Upper lobe of right lung (tissue), 1 donor: ENCODE measurements around the gene GNAI2. TPM values are rescaled to one million over a fixed set of nuclear protein-coding genes. Genes with fewer than 3 reads are reported as not detected.

Experiments
- ATAC-seq: fragments of 200-7000 bp; cut with Tn5 transposase; one replicate; pipeline ENCODE4 v1.9.1; 2020; ENCODE audit warnings: mild to moderate bottlenecking, moderate library complexity
- DNase-seq: peaks from one replicate; pipeline ENCODE4 v3.0.0-alpha.2; 2020
- H3K27ac ChIP-seq: fragments of 200-600 bp; one replicate; pipeline ENCODE4 v1.8.0; 2022
- H3K27me3 ChIP-seq: fragments of 200-600 bp; one replicate; pipeline ENCODE4 v1.8.0; 2022; ENCODE audit warnings: mild to moderate bottlenecking
- H3K36me3 ChIP-seq: fragments of 200-600 bp; one replicate; pipeline ENCODE4 v1.8.0; 2022
- H3K4me1 ChIP-seq: fragments of 200-600 bp; one replicate; pipeline ENCODE4 v1.8.0; 2022
- H3K4me3 ChIP-seq: fragments of 200-600 bp; one replicate; pipeline ENCODE4 v1.8.0; 2022; ENCODE audit warnings: mild to moderate bottlenecking
- H3K9me3 ChIP-seq: fragments of 200-600 bp; one replicate; pipeline ENCODE4 v1.8.0; 2022
- CTCF ChIP-seq: fragments of 200-600 bp; IDR thresholded peaks from one replicate; pipeline ENCODE4 v1.8.0; 2022; ENCODE audit warnings: antibody characterized with exemption
- intact Hi-C: fragments of 100-400 bp; cut with DNase I; formaldehyde crosslinking; loops from one replicate; pipeline ENCODE4 v1.11.0; 2022
- total RNA-seq: library from RNA; stranded (reverse); fragmentation: NEBNext Ultra II Directional; extraction: Animal tissue kit (Norgen Biotek cat#: 25700); gene quantifications from one replicate; pipeline ENCODE4 v1.2.1, GENCODE V29; 2021
- donor health status: DM: no; HTN: yes; CAD: no; lungs with severe emphysema.

GNAI2 gene
- total RNA-seq, 1 donor from 2014 or later, result 321 TPM

DNA sequence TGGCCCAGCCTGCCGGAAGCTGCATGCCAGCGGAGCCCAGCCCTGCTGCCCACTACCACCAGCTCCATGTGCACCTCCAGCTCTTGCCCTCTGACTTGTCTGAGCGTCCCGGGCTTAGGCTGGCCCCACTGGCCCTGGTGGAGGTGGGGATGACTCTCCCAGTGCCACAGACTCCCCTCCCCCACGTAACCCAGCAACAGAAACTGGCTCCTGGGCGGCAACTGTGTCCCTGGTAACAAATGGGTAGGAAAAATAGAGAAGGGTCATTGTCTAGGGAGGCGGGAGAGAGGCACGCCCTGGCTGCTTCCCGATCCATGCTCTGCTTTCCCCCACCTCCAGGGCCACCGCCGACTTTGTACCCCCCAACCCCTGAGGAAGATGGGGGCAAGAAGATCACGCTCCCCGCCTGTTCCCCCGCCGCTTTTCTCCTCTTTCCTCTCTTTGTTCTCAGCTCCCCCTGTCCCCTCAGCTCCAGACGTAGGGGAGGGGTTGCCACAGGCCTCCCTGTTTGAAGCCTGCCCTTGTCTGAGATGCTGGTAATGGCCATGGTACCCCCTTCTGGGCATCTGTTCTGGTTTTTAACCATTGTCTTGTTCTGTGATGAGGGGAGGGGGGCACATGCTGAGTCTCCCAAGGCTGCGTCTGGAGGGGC lies 22.2 kb downstream of the GNAI2 start:
- Histone ChIP-seq H3K36me3 (peaks cover 60% of the 10 kb centered on the region), H3K27me3 (no peaks in the 10 kb centered on the region), H3K27ac (peak overlapping the region; percentile 96), H3K9me3 (no peaks in the 10 kb centered on the region), H3K4me1 (peaks cover 34% of the 10 kb centered on the region), H3K4me3 (no peak overlapping the region)
- DNase-seq, result no peak
- intact Hi-C loops, result no loop called here
- TF ChIP-seq CTCF, result no peak
- ATAC-seq, result no peak

GRCh38 chr3:50258979-50259378 lies 23.0 kb downstream of the GNAI2 start:
- DNase-seq (no peak), ATAC-seq (no peak)
- Histone ChIP-seq H3K4me3 (no peak overlapping the region), H3K4me1 (peaks cover 40% of the 10 kb centered on the region), H3K27ac (peak overlapping the region; percentile 96), H3K27me3 (no peaks in the 10 kb centered on the region), H3K9me3 (no peaks in the 10 kb centered on the region), H3K36me3 (peaks cover 51% of the 10 kb centered on the region)
- TF ChIP-seq CTCF, result no peak
- intact Hi-C loops, result no loop called here

GRCh38 chr3:50259432-50260026 lies 23.5 kb downstream of the GNAI2 start:
- peaks cover 40% of the 10 kb centered on the region for H3K4me1 ChIP-seq
- ATAC-seq, result no peak

DNA sequence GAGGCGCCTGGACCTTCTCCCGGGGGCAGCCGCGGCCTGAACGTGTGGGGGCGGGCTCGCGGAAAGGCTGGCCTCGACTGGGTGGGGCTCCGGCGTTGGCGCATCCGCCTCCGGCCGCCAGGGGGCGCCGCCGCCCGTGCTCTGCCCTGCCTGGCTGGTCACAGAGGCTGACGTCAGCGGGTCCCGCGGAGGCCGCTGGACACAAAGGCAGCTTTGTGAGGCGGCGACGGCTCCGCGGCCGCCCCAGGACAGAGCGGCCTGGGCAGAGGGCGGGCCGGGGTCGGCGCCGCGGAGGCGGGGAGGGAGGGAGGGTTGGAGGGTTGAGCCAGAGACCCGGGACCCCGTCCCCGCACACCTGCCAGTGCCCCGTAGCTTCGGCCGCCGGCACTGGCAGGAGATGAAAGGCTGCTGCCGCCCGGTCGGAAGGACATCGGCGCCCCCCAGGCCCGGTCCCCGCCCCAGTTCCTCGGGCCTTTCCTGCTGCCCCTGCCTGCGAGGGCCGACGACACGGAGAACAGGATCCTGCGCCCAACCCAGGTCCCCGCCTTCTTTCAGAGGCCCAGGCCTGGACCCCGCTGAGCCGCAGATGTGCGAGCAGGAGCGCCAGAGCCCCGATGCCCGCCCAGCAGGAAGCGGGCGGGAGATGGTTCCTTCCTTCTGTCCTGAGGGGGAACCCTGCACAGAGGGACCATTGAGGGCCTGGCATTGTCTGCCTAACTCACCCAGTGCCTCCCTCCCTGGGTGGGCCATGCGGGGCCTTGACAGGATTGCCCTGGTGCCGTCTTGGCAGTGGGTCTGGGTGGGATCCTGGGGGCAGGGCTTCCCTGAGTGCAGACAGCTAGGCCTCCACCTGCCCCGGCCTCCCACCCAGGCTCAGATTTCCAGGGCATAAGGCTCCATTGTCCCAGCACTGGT lies 24.3 kb downstream of the GNAI2 start:
- Histone ChIP-seq H3K27me3 (no peaks in the 10 kb centered on the region), H3K27ac (peak overlapping the region; percentile 96), H3K4me3 (peak overlapping the region; percentile 66), H3K36me3 (peaks cover 40% of the 10 kb centered on the region), H3K4me1 (peaks cover 44% of the 10 kb centered on the region), H3K9me3 (no peaks in the 10 kb centered on the region)
- DNase-seq, result peak; percentile 97
- ATAC-seq, result peak; percentile 85
- intact Hi-C loops, result no loop called here
- TF ChIP-seq CTCF, result peak; percentile 95

More at GRCh38 chr3:50259432-50260026, 23.5 kb downstream of the GNAI2 start:
- intact Hi-C loops, result no loop called here
- no peaks in the 10 kb centered on the region for H3K9me3 ChIP-seq
- no peak for DNase-seq
- peak overlapping the region; percentile 96 for H3K27ac ChIP-seq
- no peaks in the 10 kb centered on the region for H3K27me3 ChIP-seq
- H3K36me3 ChIP-seq, result peaks cover 46% of the 10 kb centered on the region
- H3K4me3 ChIP-seq, result peak overlapping the region; percentile 66
- no peak for TF ChIP-seq CTCF

- Histone ChIP-seq H3K4me1 (peaks cover 52% of the 10 kb centered on the region), H3K27me3 (no peaks in the 10 kb centered on the region), H3K27ac (peak overlapping the region; percentile 96), H3K9me3 (no peaks in the 10 kb centered on the region), H3K4me3 (peak overlapping the region; percentile 66), H3K36me3 (peaks cover 33% of the 10 kb centered on the region)
- intact Hi-C loops, result no loop called here
- no peak for TF ChIP-seq CTCF
- DNase-seq (no peak), ATAC-seq (no peak)
These were observed 25.0 kb downstream of the GNAI2 start for GRCh38 chr3:50260942-50261441.
